K562 (cell line): ENCODE measurements around the gene MPDU1. TPM values are rescaled to one million over a fixed set of nuclear protein-coding genes. Genes with fewer than 3 reads are reported as not detected.

Source experiments
- CREM ChIP-seq: IDR thresholded peaks from 2 replicates; pipeline ENCODE4 v1.6.1; 2014; ENCODE audit warnings: antibody characterized with exemption, low read depth
- CXXC5 ChIP-seq: fragments of 250-450 bp; sonication (Bioruptor Pico); IDR thresholded peaks from 2 replicates; pipeline ENCODE4 v1.8.0; 2022; ENCODE audit warnings: inconsistent platforms, mild to moderate bottlenecking, moderate library complexity
- EP300 ChIP-seq: IDR thresholded peaks from 2 replicates; pipeline ENCODE4 v1.6.1; 2012; ENCODE audit warnings: low read length, improper control_type of control experiment
- ESRRA ChIP-seq: fragments of 450-650 bp; IDR thresholded peaks from 2 replicates; pipeline ENCODE4 v1.6.1; 2014; ENCODE audit warnings: low read depth, mild to moderate bottlenecking, moderate library complexity, borderline replicate concordance
- GATA2 ChIP-seq: sonication (generic); formaldehyde crosslinking; IDR thresholded peaks from 2 replicates; pipeline ENCODE4 v1.4.0; 2020; ENCODE audit warnings: mild to moderate bottlenecking, missing genetic modification reagents
- HLTF ChIP-seq: fragments of 450-650 bp; IDR thresholded peaks from 2 replicates; pipeline ENCODE4 v1.6.1; 2016
- MEIS2 ChIP-seq: fragments of 450-650 bp; IDR thresholded peaks from 2 replicates; pipeline ENCODE4 v1.6.1; 2014; ENCODE audit warnings: mild to moderate bottlenecking; ENCODE audit not compliant: partially characterized antibody
- NR2C1 ChIP-seq, 2 experiments: fragments of 450-650 bp; IDR thresholded peaks; 2 replicates each; pipeline ENCODE4 v1.6.1; 2017; ENCODE audit warnings: mild to moderate bottlenecking in 2 of 2, antibody characterized with exemption in 1 of 2, inconsistent platforms in 1 of 2, missing compliant biosample characterization in 1 of 2, missing genetic modification characterization in 1 of 2
- NR2C2 ChIP-seq, 2 experiments: fragments of 200-800 bp in 1 of 2; sonication (Bioruptor generic) in 1 of 2; sonication (generic) in 1 of 2; formaldehyde crosslinking in 1 of 2; IDR thresholded peaks; 2 replicates each; pipeline versions ENCODE4 v1.6.1 to v1.8.0; 2016 to 2022; ENCODE audit warnings: mild to moderate bottlenecking in 1 of 2, missing compliant biosample characterization in 1 of 2, missing genetic modification characterization in 1 of 2, missing genetic modification reagents in 1 of 2
- NR3C1 ChIP-seq: sonication (generic); formaldehyde crosslinking; IDR thresholded peaks from 2 replicates; pipeline ENCODE4 v1.8.1; 2022; ENCODE audit warnings: missing genetic modification reagents
- POU5F1 ChIP-seq: fragments of 150-350 bp; IDR thresholded peaks from 2 replicates; pipeline ENCODE4 v1.6.1; 2014; ENCODE audit warnings: borderline replicate concordance, low read length, low read depth, mild to moderate bottlenecking; ENCODE audit not compliant: partially characterized antibody
- SIN3B ChIP-seq: fragments of 450-650 bp; IDR thresholded peaks from 2 replicates; pipeline ENCODE4 v1.6.1; 2017; ENCODE audit warnings: low read depth, mild to moderate bottlenecking, moderate library complexity
- U2AF1 ChIP-seq: fragments of 200-400 bp; formaldehyde crosslinking; optimal IDR thresholded peaks from 2 replicates; pipeline ENCODE3; 2017; ENCODE audit warnings: mild to moderate bottlenecking, low read depth, low read length, moderate library complexity
- ZNF583 ChIP-seq: fragments of 250-450 bp; sonication (Bioruptor Pico); IDR thresholded peaks from 2 replicates; pipeline ENCODE4 v1.4.0; 2020
- ZNF79 ChIP-seq: fragments of 250-450 bp; sonication (Bioruptor Pico); IDR thresholded peaks from 2 replicates; pipeline ENCODE4 v1.4.0; 2020; ENCODE audit warnings: low read depth, mild to moderate bottlenecking, moderate library complexity
- polyA plus RNA-seq, 8 experiments: library from polyadenylated mRNA; depleted of rRNA in 4 of 8; stranded (reverse) in 5 of 8; unstranded in 3 of 8; fragments of >200 nt; fragmentation: Nextera tagmentation in 2 of 8; fragmentation: Illumina TruSeq in 1 of 8; extraction: Ambion mirVana in 2 of 8; extraction: Trizol in 1 of 8; gene quantifications; 2 replicates each; pipeline versions ENCODE4 v1.2.1 to v1.2.3, GENCODE V29; 2011 to 2014; ENCODE audit warnings: inconsistent platforms in 1 of 8, missing spikeins in 1 of 8
- total RNA-seq, 7 experiments: library from RNA; depleted of rRNA in 6 of 7; stranded (reverse); fragments of >200 nt in 6 of 7; fragmentation: Illumina TruSeq in 2 of 7; extraction: Trizol in 2 of 7; gene quantifications; 2 replicates each; pipeline versions ENCODE4 v1.2.1 to v1.2.3, GENCODE V29; 2011 to 2021; ENCODE audit warnings: low replicate concordance in 1 of 7
- TF ChIP-seq, protein P1 (sequence below): IDR thresholded peaks from 2 replicates; pipeline ENCODE4 v1.6.1; 2011; ENCODE audit warnings: borderline replicate concordance, low read depth, mild to moderate bottlenecking, moderate library complexity, low read length; ENCODE audit not compliant: insufficient read depth, poor library complexity, severe bottlenecking
- TF ChIP-seq, protein P2 (sequence below), 3 experiments: IDR thresholded peaks in 2 of 3; conservative IDR thresholded peaks in 1 of 3; 2 replicates each; pipeline ENCODE4 v1.5.1; 2011 to 2012; ENCODE audit warnings: low read length in 3 of 3, mild to moderate bottlenecking in 3 of 3, control low read depth in 2 of 3, improper control_type of control experiment in 1 of 3, inconsistent platforms in 1 of 3, low read depth in 1 of 3, mixed read lengths in 1 of 3, moderate library complexity in 1 of 3; ENCODE audit not compliant: insufficient read depth in 2 of 3
- TF ChIP-seq, protein P3 (sequence below), 2 experiments: IDR thresholded peaks; 2 replicates each; pipeline ENCODE4 v1.6.1; 2011; ENCODE audit warnings: borderline replicate concordance in 1 of 2, control low read depth in 1 of 2, low read depth in 1 of 2, low read length in 1 of 2, mild to moderate bottlenecking in 1 of 2, mixed read lengths in 1 of 2, moderate library complexity in 1 of 2; ENCODE audit not compliant: insufficient read depth in 1 of 2, insufficient read length in 1 of 2, poor library complexity in 1 of 2, severe bottlenecking in 1 of 2; ENCODE audit errors: extremely low read depth in 1 of 2
- TF ChIP-seq, protein P4 (sequence below): fragments of 450-650 bp; IDR thresholded peaks from 2 replicates; pipeline ENCODE4 v1.6.1; 2014; ENCODE audit warnings: low read depth, mild to moderate bottlenecking, moderate library complexity, borderline replicate concordance

The MPDU1 gene
- total and polyA plus RNA-seq, 9 of the 15 experiments (the other 6 are each of a cell fraction or from before 2014, with no cell fraction given), result 4.9 to 179 (median 77.1) TPM

DNA sequence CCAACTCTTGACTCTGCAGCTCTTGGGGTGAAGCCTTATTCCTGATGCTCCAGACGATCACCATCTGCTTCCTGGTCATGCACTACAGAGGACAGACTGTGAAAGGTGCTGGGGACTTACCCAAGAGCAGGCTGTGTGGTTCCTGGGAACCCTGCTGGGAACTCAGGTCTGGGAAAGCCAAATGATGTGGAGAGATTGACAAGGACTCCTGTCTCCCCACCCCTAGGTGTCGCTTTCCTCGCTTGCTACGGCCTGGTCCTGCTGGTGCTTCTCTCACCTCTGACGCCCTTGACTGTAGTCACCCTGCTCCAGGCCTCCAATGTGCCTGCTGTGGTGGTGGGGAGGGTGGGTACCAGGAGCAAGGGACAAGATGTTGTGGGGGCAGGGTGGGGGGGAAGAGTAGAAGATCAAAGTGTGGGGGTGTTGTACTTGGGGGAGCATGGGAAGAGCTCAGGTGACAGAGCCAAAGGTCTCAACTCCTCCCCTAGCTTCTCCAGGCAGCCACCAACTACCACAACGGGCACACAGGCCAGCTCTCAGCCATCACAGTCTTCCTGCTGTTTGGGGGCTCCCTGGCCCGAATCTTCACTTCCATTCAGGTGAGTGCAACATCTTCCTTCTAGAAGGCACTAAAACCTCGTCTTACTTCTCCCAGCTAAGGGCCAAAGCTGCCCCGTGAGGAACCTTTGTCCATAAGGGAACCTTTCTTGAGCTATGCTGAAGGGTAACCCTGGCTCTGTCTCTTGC lies 3.2 kb downstream of the MPDU1 start (continued):
- TF ChIP-seq NR2C1 (IDR thresholded peaks at IDR 0.05), result 0 out of 2 replicates have a peak, but pooled peaks have one; percentile 19
- TF ChIP-seq NR2C1 (tag; IDR thresholded peaks at IDR 0.05), result 0 out of 2 replicates have a peak, but pooled peaks have one; percentile 23
- TF ChIP-seq U2AF1, result no peak
- TF ChIP-seq EP300, result 0 out of 2 replicates have a peak, but pooled peaks have one; percentile 11
- 0 out of 2 replicates have a peak, but pooled peaks have one; percentile 33 for TF ChIP-seq ZNF583
- no peak for TF ChIP-seq SIN3B
- TF ChIP-seq NR2C2 (CRISPR knock-in tag; IDR thresholded peaks at IDR 0.05), result no peak
- TF ChIP-seq NR2C2 (tag; IDR thresholded peaks at IDR 0.05), result 0 out of 2 replicates have a peak, but pooled peaks have one; percentile 26
- TF ChIP-seq HLTF, result no peak
- peak; percentile 11; the same call in 1 of the 2 replicates for TF ChIP-seq CXXC5 (CRISPR knock-in tag)
- TF ChIP-seq ZNF79, result no peak
- TF ChIP-seq, protein P1, sequence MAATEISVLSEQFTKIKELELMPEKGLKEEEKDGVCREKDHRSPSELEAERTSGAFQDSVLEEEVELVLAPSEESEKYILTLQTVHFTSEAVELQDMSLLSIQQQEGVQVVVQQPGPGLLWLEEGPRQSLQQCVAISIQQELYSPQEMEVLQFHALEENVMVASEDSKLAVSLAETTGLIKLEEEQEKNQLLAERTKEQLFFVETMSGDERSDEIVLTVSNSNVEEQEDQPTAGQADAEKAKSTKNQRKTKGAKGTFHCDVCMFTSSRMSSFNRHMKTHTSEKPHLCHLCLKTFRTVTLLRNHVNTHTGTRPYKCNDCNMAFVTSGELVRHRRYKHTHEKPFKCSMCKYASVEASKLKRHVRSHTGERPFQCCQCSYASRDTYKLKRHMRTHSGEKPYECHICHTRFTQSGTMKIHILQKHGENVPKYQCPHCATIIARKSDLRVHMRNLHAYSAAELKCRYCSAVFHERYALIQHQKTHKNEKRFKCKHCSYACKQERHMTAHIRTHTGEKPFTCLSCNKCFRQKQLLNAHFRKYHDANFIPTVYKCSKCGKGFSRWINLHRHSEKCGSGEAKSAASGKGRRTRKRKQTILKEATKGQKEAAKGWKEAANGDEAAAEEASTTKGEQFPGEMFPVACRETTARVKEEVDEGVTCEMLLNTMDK, result peak; percentile 91
- TF ChIP-seq, protein P2, sequence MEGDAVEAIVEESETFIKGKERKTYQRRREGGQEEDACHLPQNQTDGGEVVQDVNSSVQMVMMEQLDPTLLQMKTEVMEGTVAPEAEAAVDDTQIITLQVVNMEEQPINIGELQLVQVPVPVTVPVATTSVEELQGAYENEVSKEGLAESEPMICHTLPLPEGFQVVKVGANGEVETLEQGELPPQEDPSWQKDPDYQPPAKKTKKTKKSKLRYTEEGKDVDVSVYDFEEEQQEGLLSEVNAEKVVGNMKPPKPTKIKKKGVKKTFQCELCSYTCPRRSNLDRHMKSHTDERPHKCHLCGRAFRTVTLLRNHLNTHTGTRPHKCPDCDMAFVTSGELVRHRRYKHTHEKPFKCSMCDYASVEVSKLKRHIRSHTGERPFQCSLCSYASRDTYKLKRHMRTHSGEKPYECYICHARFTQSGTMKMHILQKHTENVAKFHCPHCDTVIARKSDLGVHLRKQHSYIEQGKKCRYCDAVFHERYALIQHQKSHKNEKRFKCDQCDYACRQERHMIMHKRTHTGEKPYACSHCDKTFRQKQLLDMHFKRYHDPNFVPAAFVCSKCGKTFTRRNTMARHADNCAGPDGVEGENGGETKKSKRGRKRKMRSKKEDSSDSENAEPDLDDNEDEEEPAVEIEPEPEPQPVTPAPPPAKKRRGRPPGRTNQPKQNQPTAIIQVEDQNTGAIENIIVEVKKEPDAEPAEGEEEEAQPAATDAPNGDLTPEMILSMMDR (IDR thresholded peaks at IDR 0.05 in 2 of 3, conservative IDR thresholded peaks at IDR 0.05 in 1 of 3; ENCODE audit: insufficient read depth in 2 of 3, low read depth in 1 of 3, low read length in 3 of 3), result peak; percentile 66 to 72 (median 68)
- TF ChIP-seq, protein P3, sequence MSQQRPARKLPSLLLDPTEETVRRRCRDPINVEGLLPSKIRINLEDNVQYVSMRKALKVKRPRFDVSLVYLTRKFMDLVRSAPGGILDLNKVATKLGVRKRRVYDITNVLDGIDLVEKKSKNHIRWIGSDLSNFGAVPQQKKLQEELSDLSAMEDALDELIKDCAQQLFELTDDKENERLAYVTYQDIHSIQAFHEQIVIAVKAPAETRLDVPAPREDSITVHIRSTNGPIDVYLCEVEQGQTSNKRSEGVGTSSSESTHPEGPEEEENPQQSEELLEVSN (IDR thresholded peaks at IDR 0.05; ENCODE audit: borderline replicate concordance in 1 of 2, extremely low read depth in 1 of 2, insufficient read depth in 1 of 2, insufficient read length in 1 of 2, low read depth in 1 of 2, low read length in 1 of 2, poor library complexity in 1 of 2, severe bottlenecking in 1 of 2), result peak in 1 of 2 experiments; percentile 39
- TF ChIP-seq NR3C1 (CRISPR knock-in tag), result no peak
- TF ChIP-seq ESRRA, result peak; percentile 84
- TF ChIP-seq GATA2 (CRISPR knock-in tag), result no peak
- no peak for TF ChIP-seq POU5F1
- peak; percentile 68 for TF ChIP-seq MEIS2
- TF ChIP-seq, protein P4, sequence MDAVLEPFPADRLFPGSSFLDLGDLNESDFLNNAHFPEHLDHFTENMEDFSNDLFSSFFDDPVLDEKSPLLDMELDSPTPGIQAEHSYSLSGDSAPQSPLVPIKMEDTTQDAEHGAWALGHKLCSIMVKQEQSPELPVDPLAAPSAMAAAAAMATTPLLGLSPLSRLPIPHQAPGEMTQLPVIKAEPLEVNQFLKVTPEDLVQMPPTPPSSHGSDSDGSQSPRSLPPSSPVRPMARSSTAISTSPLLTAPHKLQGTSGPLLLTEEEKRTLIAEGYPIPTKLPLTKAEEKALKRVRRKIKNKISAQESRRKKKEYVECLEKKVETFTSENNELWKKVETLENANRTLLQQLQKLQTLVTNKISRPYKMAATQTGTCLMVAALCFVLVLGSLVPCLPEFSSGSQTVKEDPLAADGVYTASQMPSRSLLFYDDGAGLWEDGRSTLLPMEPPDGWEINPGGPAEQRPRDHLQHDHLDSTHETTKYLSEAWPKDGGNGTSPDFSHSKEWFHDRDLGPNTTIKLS, result no peak
- peak; percentile 52 for TF ChIP-seq CREM
